GM12891 (cell line): ENCODE data around the gene HSD11B1.

ENCODE experiments used
- PAX5 ChIP-seq: IDR thresholded peaks from 2 replicates; pipeline ENCODE4 v1.6.1; 2011; ENCODE audit warnings: low read length, moderate library complexity, mild to moderate bottlenecking; ENCODE audit not compliant: insufficient read depth, severe bottlenecking
- POLR2A ChIP-seq: IDR thresholded peaks from 2 replicates; pipeline ENCODE4 v1.6.1; 2011; ENCODE audit warnings: low read depth, low read length, control low read depth
- POLR2AphosphoS5 ChIP-seq: IDR thresholded peaks from 2 replicates; pipeline ENCODE4 v1.6.1; 2011; ENCODE audit warnings: low read depth, low read length, control low read depth
- POU2F2 ChIP-seq: IDR thresholded peaks from 2 replicates; pipeline ENCODE4 v1.6.1; 2011; ENCODE audit warnings: low read depth, mild to moderate bottlenecking, control low read depth, low read length, moderate library complexity
- TAF1 ChIP-seq: IDR thresholded peaks from 2 replicates; pipeline ENCODE4 v1.6.1; 2011; ENCODE audit warnings: low read depth, low read length, control low read depth

- TF ChIP-seq POLR2AphosphoS5 (no peak), POLR2A (no peak), TAF1 (no peak), PAX5 (no peak), POU2F2 (no peak)
These were observed 6.2 kb downstream of the HSD11B1 start for GRCh38 chr1:209710847-209711246.
